T47D (cell line): Measurements from ENCODE around the gene LIMA1.
A peak's percentile ranks its signal among the peaks of the same experiment; 100 is the strongest.

Experiments
- DNase-seq, 2 experiments: peaks; one replicate each; pipeline versions ENCODE4 v3.0.0 to v3.0.0-alpha.2; 2011 to 2012; ENCODE audit warnings: low read depth in 1 of 2, low spot score in 1 of 2
- JUND ChIP-seq: IDR thresholded peaks from 2 replicates; pipeline ENCODE4 v1.6.1; 2012; ENCODE audit warnings: low read depth
- in situ Hi-C: cut with HindIII; loops from 2 replicates; pipeline ENCODE4 v1.10.0; 2016; ENCODE audit warnings: low sequenced_read_pairs, low pct_unique_long_range_greater_than_20kb

LIMA1 gene

GRCh38 chr12:50197297-50197727 lies 86.0 kb downstream of the LIMA1 start:
- in situ Hi-C loops = no loop called here
- no peak for TF ChIP-seq JUND
- DNase-seq = no peak

- TF ChIP-seq JUND = peak; percentile 52; the same call in 1 of the 2 replicates
- in situ Hi-C loops = no loop called here
- DNase-seq = no peak
These were observed 86.8 kb downstream of the LIMA1 start for GRCh38 chr12:50196537-50196936.

GRCh38 chr12:50195832-50196231 lies 87.5 kb downstream of the LIMA1 start:
- DNase-seq = no peak
- no peak for TF ChIP-seq JUND
- in situ Hi-C loops = no loop called here

GRCh38 chr12:50192908-50193307 lies 90.4 kb downstream of the LIMA1 start:
- no peak for DNase-seq
- TF ChIP-seq JUND = no peak
- in situ Hi-C loops = no loop called here

- in situ Hi-C loops = no loop called here
- no peak for DNase-seq
- TF ChIP-seq JUND = no peak
These were observed 91.1 kb downstream of the LIMA1 start for GRCh38 chr12:50192236-50192635.

DNA sequence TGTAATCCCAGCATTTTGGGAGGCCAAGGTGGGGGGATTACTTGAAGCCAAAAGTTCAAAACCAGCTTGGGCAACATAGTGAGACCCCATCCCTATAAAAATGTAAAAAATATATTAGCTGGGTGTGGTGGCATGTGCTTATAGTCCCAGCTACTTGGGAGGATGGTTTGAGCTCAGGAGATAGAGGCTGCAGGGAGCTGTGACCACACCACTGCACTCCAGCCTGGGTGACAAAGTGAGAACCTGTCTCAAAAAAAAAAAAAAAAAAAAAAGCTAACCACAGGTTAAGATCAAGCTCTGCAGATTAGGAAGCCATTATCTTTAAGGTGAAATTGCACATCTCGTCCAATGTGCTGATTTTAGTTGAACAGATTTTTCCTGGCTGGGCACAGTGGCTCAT lies 92.5 kb downstream of the LIMA1 start:
- TF ChIP-seq JUND = no peak
- DNase-seq = no peak
- in situ Hi-C loops = no loop called here

- DNase-seq = no peak
- no peak for TF ChIP-seq JUND
- in situ Hi-C loops = no loop called here
These were observed 94.3 kb downstream of the LIMA1 start for GRCh38 chr12:50188875-50189575.

DNA sequence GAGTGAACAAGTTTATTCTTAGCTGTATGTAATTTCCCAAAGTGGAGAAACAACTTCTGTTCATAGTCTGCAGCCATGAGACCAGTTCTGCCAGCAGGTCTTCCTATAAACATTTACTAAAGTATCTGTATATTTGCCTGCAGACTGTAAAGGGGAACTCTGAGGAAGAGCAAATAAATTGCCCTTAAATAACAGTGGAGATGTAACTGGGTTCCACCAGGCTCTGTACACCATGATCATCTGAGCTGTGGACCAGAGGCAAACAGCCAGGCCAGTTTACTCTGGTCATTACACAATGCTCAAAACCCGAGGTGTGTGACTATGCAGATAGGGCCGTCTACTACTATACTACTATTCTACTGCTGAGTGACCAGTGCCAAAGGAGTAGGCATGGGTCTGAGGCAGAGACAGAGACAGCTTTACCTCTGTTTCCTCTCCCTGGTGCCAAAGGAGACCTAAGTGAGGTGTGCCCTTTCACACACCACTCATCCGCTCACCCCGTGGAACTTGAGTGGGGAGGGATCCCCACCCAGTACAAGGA lies 95.0 kb downstream of the LIMA1 start:
- in situ Hi-C loops = no loop called here
- DNase-seq = peak in 1 of 2 experiments; percentile 67
- no peak; the same call in 1 of the 2 replicates for TF ChIP-seq JUND

DNA sequence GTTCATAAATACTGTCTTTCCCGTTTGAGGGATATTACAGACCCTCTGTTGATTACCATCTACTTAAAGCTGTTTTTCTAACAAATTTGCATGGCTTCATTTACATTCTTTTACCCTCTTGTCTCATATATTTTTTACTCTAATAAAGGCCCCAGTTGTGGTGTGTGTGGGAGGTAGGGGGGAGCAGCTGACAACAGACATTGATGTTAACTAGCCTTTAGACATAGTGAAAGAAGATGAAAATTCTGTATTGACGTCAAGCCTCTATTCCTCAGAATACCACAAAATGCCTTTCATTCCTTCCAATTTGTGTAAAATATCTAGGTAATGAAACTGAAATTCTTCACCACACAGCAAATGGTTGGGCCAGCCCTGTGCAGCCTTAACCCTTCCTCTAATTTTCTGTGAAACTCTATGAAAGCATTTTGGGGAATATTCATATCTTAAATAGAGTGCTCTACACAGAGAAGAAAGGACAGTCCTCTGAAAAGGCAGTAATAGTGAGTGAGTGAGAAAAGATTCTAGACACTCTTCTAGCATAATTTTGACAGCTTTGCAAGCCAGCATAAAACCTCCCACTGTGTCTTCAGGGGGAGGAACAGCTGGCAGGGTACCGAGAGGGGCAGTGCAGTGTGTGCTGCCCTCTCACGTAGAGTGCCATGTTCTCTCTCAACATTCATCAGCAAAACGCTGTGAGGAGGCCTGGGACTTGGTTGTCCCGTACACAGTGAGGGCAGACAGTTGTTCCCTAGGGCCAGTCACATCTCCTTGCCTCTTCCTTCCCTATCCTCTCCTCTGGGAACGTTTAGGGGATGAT lies 96.0 kb downstream of the LIMA1 start:
- DNase-seq = no peak
- TF ChIP-seq JUND = no peak
- in situ Hi-C loops = no loop called here

- in situ Hi-C loops = no loop called here
- no peak for TF ChIP-seq JUND
- no peak for DNase-seq
These were observed 96.6 kb downstream of the LIMA1 start for GRCh38 chr12:50186681-50187080.

- DNase-seq = no peak
- TF ChIP-seq JUND = no peak
- in situ Hi-C loops = no loop called here
These were observed 97.2 kb downstream of the LIMA1 start for GRCh38 chr12:50185970-50186663.

GRCh38 chr12:50185301-50185895 lies 97.9 kb downstream of the LIMA1 start:
- no peak for TF ChIP-seq JUND
- DNase-seq = no peak
- in situ Hi-C loops = no loop called here
